D721Med (cell line): ENCODE data around the gene SNRPA.
A peak's percentile ranks its signal among the peaks of the same experiment; 100 is the strongest.

Experiments
- DNase-seq: peaks from one replicate; pipeline ENCODE4 v3.0.0; 2011; ENCODE audit warnings: low spot score; ENCODE audit not compliant: insufficient read length
- FAIRE-seq: peaks from 2 replicates; lab custom pipeline; 2011; peaks lifted over from hg19 to GRCh38; lab: Jason Lieb, UNC
- CTCF ChIP-seq: IDR thresholded peaks from 2 replicates; pipeline ENCODE4 v1.5.1; 2012; ENCODE audit warnings: mild to moderate bottlenecking, control low read depth; ENCODE audit not compliant: insufficient read depth; ENCODE audit errors: missing control alignments

The SNRPA gene

DNA sequence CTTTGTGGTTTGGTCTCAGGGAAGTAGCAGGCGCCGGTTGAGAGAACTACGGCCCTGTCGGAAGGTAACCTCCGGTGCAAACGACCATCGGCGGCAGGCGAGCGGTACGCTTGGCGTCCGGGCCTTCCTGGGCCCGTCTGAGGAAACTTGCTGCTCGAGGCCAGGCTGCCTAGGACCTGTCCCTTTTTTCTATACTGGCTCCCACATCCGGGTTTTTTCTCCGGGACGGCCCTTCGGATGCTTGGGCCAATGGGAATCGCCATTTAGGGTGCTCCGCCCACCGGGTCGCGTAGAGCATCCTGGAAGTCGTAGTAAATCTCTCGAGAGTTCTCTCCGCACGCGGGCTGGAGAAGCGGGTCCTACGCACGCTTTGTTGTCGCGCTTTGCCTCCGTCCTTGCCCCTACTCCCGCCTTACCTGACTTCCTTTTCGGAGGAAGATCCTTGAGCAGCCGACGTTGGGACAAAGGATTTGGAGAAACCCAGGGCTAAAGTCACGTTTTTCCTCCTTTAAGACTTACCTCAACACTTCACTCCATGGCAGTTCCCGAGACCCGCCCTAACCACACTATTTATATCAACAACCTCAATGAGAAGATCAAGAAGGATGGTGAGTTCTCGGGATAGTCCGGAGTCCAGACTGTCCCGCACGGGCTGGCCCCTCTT, at the start of gene SNRPA:
TSS of gene SNRPA (plus strand) at position 330 of the 664 bp plus-strand sequence. CDS start at position 536, 206 bp downstream.
- DNase-seq (peak; percentile 79), FAIRE-seq (no peak)
- TF ChIP-seq CTCF, result no peak

GRCh38 chr19:40701758-40702157, 49.2 kb upstream of the SNRPA start:
- FAIRE-seq (no peak), DNase-seq (no peak)
- no peak for TF ChIP-seq CTCF

GRCh38 chr19:40702337-40703012, 48.5 kb upstream of the SNRPA start:
- TF ChIP-seq CTCF, result peak; percentile 73
- no peak for FAIRE-seq
- DNase-seq, result no peak

DNA sequence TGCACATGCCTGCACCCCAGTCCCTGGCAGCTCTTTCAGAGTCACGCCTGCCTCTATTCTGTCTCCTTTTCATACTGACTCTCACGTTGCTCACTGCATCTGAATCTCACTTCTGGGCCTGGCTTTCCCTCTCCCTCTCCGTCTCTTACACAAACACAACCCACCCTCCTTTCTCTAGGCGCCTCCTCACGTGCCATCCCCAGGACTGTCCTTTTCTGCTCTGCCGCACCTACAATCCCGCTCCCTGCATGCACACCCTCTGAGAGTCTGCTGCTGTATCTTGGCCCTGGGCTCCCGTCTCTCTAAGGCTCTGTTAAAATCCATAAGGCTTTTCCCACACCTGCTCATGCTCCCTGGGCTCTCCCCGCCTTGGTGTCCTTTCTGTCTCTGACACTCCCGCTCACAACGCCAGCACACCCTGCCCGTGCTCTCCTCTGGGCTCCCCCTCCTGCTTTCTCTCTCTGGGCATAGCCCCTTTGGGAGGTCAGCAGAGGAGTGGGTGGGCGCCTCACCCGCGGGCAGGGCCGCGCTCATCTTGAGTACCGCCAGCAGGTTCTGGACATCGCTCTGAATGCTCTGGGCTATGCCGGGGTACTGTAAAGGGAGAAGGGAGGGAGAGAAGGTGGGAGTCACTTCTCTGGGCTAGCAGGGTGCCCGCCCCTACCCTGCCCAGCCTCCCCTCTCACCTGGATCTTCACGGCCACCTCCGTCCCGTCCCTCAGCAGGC, 47.8 kb upstream of the SNRPA start:
- DNase-seq (no peak), FAIRE-seq (no peak)
- no peak for TF ChIP-seq CTCF

- DNase-seq, result no peak
- no peak for FAIRE-seq
- TF ChIP-seq CTCF, result no peak
These were observed 46.3 kb upstream of the SNRPA start for GRCh38 chr19:40704491-40705361.

DNA sequence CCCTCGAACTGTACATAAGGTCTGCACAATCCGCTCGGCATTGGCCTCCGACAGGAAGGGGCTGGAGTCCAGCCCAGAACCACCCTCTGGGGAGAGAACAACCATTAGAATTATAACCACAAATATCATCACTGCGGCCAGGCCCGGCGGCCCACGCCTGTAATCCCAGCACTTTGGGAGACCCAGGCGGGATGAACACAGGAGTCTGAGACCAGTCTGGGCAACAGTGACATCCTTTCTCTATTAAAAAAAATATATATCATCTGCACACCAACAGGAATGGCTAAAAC, 45.7 kb upstream of the SNRPA start:
- FAIRE-seq (no peak), DNase-seq (no peak)

More for the DNA sequence above, 45.7 kb upstream of the SNRPA start:
- TF ChIP-seq CTCF, result no peak
